SU-DHL-6 (cell line): ENCODE data around the gene RENBP.

Experiments
- EZH2phosphoT487 ChIP-seq: fragments of 200-600 bp; sonication (generic), shearing (Covaris generic); conservative IDR thresholded peaks from 2 replicates; pipeline ENCODE4 v1.6.1; 2018; ENCODE audit warnings: mild to moderate bottlenecking, antibody characterized with exemption, low read length, moderate library complexity, mixed read lengths
- TF ChIP-seq, protein P1 (sequence below): fragments of 200-600 bp; sonication (generic); IDR thresholded peaks from one replicate; pipeline ENCODE4 v1.5.1; 2017; ENCODE audit warnings: antibody characterized with exemption, mild to moderate bottlenecking, low read length, moderate library complexity; ENCODE audit not compliant: insufficient read depth, poor library complexity, severe bottlenecking

DNA sequence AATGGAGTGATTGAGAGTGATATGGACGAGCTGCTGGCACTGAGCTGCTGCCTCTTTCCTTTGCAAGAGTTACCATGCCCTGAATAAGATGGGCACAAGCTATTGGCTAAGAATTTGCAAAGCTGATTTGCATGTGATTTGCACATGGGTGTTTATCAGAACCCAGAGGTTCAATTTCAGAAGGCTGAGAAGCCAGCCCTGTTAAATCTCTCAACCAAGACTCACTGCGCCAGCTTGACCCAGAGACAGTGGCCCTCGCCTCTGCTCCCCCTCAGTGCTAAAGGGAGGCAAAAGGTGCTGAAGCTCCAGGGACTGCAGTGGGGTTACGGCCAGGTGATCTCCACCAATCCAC is 19.1 kb downstream of the RENBP start:
- TF ChIP-seq, protein P1, sequence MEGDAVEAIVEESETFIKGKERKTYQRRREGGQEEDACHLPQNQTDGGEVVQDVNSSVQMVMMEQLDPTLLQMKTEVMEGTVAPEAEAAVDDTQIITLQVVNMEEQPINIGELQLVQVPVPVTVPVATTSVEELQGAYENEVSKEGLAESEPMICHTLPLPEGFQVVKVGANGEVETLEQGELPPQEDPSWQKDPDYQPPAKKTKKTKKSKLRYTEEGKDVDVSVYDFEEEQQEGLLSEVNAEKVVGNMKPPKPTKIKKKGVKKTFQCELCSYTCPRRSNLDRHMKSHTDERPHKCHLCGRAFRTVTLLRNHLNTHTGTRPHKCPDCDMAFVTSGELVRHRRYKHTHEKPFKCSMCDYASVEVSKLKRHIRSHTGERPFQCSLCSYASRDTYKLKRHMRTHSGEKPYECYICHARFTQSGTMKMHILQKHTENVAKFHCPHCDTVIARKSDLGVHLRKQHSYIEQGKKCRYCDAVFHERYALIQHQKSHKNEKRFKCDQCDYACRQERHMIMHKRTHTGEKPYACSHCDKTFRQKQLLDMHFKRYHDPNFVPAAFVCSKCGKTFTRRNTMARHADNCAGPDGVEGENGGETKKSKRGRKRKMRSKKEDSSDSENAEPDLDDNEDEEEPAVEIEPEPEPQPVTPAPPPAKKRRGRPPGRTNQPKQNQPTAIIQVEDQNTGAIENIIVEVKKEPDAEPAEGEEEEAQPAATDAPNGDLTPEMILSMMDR = no peak
- no peak for TF ChIP-seq EZH2phosphoT487
